GM21423 (cell line): ENCODE measurements around the gene MED27.
"Not testable (repeated sequence)": the region's sequence is repeated elsewhere in the genome, so short reads cannot be mapped to it uniquely, and the experiment has no call there.

Experiments used
- ATAC-seq: cut with Tn5 transposase; IDR thresholded peaks from one replicate; pipeline ENCODE4 v1.9.1; 2021; ENCODE audit warnings: mild to moderate bottlenecking, moderate library complexity; ENCODE audit not compliant: unreplicated experiment

The MED27 gene

GRCh38 chr9:132020820-132021510, 58.7 kb downstream of the MED27 start:
- no peak for ATAC-seq

DNA sequence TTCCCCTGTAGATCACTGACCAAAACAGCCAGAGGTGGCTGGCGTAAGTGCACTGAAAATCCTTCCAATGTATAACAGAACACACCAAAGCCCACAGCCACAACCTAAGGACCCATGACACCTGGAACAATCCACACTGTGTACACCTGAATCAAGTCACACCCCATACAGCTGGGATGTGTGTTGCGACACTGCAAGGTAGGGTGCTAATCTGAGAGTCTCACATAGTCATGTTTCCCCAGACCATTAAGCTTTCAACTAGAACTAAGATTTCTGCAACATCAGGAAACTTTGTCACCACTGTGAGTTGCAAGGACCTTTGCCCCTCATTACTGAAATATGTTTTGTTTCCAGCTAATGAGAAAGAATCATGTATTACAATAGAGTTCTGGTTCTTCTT, 59.4 kb downstream of the MED27 start:
- ATAC-seq: no peak

DNA sequence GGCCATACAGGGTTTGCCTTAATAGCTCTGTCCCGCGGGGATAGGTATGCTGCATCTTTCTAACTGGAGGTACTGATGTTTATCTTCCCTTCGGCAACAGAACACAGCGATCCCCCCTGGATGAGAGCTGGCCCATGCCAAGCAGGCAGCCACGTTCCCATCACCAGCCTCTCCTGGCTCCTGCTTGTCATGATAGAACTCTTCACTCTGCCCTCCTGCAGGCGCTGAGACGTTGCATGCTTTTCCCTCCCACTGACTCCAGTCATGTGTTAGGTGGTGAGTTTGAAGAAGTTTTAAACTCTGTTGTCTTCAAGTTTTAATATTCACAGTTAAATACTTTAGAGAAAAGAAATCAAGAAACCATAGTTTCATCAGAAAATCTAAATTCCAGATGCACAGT, 60.0 kb downstream of the MED27 start:
- ATAC-seq: no peak

- no peak for ATAC-seq
Observed at GRCh38 chr9:132018957-132019405, 60.7 kb downstream of the MED27 start.

GRCh38 chr9:132016456-132016855, 63.2 kb downstream of the MED27 start:
- no peak for ATAC-seq

- ATAC-seq: no peak
Observed at GRCh38 chr9:132015866-132016265, 63.8 kb downstream of the MED27 start.

DNA sequence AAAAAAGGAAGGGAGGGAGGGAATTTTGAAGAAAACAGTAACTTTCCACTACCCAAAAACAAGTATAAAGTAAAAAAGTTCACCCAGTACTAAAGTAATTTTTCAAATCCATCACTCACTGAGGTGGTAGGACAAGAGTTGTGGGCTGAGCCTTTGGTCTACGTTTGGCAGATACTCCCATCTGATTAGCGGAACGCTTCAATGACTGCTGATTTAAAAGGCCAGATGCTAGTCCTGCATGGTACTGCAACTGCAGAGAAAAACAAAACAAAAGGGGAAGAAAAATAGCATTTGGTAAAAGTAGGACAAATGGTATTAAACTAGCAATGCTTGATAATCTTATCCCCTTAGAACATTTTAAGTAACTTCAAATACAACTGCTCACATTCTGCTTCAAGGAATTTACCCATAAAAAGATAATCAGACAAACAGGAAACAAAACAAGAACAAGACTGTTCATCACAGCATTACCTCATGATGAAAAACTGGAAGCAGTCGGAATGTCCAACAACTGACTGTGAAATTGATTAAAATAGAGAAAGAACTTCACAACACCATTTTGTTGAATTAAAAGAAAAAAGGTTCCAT, 65.4 kb downstream of the MED27 start:
- ATAC-seq: no peak

- no peak for ATAC-seq
Observed at GRCh38 chr9:132012704-132013357, 66.8 kb downstream of the MED27 start.

GRCh38 chr9:132011896-132012295, 67.8 kb downstream of the MED27 start:
- no peak for ATAC-seq

DNA sequence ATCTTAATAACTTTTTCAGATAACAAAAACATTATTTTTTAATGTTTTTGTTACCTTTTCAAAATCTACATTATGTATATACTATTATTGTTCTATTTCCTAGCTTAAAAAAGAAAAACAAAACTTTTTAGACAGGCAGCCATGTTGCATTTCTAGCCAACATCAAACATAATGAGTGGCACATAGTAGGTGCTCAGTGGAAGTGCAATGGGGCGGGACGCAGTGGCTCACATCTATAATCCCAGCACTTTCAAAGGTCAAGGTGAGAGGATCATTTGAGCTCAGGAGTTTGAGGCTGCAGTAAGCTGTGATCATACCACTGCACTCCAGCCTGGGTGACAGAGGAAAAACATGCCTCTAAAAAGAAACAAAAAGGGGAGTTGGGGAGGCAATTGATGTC, 68.4 kb downstream of the MED27 start:
- ATAC-seq: no peak

DNA sequence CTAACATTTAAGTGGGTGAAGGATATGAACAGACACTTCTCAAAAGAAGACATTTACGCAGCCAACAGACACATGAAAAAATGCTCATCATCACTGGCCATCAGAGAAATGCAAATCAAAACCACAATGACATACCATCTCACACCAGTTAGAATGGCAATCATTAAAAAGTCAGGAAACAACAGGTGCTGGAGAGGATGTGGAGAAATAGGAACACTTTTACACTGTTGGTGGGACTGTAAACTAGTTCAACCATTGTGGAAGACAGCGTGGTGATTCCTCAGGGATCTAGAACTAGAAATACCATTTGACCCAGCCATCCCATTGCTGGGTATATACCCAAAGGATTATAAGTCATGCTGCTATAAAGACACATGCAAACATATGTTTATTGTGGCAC, 69.5 kb downstream of the MED27 start:
- not testable (repeated sequence) for ATAC-seq

DNA sequence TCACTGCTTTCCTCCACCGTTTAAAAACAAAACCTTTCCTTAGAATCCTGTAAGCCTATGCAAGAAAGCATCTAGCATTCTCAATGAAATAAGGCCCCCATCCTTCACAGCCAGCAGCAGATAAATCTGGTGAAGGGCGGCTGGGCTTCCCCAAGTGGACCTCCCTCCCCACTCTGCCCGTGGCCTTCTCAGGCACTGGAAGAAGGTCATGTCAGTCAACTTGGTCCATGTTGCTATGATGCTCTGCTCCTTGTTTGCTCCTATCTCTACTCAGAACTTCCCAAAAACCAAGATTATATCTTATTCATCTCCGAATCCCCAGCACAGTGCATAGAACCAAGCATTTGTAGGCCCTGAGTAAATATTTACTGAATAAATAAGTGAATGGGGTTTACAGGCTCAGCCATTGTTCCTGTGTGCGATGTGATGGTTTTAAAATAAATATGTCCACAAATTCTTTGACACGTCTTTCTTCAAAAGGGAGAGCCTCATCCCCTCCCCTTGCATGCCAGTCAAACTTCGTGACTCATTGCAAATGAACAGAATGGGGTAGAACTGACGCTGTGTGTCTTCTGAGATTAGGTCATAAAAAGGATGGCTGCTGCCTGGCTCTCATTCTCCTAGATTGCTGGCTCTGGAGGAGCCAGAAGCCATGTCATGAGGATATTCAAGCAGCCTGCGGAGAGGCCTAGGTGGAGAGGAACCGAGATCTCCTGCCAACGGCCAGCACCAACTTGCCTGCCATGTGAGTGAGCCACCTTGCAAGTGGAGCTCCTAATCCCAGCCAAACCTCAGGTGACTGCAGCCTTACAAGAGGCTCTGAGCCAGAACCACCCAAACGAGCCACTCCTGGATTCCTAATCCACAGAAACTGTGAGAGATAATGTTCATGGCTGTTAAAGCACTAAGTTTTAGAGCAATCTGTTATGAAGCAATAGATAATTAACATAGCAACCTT, 70.5 kb downstream of the MED27 start:
- no peak for ATAC-seq

GRCh38 chr9:132008184-132008803, 71.4 kb downstream of the MED27 start:
- ATAC-seq: no peak

GRCh38 chr9:132007371-132008025, 72.2 kb downstream of the MED27 start:
- no peak for ATAC-seq

DNA sequence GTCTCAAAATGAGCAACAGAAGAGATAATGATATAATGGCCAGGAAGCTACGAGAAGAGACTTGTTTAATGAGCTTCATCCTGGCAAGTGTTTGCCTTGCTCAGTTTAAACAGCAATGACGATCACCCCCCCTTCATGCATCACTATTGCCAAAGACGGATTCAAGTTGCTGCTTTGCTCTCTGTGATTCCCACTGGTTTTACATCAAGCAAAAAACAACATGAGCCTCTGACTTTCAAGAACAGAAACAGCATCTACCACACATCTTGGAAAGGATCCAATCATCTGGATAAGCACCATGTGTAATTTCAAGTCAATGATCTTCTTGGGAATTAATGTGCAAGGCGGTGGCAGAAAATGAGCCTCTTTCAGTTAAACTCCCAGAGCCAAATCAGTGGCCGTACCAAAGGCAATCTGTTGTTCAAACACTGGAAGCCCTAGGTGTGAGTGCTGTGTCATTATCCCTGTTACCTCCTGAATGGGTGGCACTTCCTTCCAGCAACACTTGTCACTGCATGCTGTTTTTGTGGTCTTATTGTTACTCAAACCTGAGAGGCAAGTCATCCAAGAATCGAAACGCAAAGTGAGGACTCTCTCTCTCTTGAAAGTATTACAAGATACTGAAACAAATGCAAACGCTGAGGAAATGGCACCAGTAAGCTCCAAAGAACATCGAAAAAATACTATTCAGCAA, 72.8 kb downstream of the MED27 start:
- ATAC-seq: peak; percentile 52

GRCh38 chr9:132005899-132006298, 73.8 kb downstream of the MED27 start:
- ATAC-seq: no peak

DNA sequence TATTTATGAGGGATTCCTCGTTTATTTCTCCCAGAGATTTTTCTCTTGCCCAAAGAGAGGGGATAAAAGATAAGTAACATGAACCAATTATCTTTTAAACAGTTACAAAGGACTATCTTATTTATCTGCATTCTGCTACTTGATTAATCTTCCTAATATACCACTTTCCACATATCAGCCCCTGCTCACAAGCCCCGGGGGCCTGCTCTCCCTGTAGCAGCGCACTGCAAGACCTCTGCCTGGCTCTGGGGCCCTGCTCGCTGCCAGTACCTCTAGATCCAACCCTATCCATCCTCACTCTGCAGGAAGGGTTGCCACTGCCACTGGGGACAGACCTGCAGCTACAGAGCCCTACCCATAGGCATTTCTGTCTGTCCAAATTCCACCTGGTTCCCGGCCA, 75.3 kb downstream of the MED27 start:
- no peak for ATAC-seq

- no peak for ATAC-seq
Observed at GRCh38 chr9:132003896-132004295, 75.8 kb downstream of the MED27 start.

DNA sequence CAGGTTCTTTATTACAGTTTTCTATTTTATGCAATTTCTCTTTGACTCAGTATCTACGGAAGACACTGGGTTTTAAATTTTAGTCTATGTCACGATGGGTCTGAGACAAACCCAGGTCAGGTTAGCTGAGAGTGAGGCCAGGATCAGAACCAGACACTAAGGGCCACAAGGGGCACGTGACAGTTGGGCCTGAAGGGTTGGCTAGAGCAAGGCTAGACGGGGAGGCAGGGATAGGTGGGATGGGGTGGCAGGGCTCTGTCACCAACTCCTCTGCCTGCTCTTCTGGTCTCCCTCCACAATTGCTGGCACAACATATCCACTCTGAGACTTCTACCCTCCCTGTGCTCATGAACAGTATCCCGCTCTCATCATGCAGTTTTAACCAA, 76.4 kb downstream of the MED27 start:
- ATAC-seq: no peak
